ENCODE measurements around the gene SSPN. TPM values are rescaled to one million over a fixed set of nuclear protein-coding genes. Genes with fewer than 3 reads are reported as not detected.

The SSPN gene
- total and polyA plus RNA-seq, 9 of the 15 experiments (the other 6 are each of a cell fraction or from before 2014, with no cell fraction given): 0.40 TPM; not detected in 8

DNA sequence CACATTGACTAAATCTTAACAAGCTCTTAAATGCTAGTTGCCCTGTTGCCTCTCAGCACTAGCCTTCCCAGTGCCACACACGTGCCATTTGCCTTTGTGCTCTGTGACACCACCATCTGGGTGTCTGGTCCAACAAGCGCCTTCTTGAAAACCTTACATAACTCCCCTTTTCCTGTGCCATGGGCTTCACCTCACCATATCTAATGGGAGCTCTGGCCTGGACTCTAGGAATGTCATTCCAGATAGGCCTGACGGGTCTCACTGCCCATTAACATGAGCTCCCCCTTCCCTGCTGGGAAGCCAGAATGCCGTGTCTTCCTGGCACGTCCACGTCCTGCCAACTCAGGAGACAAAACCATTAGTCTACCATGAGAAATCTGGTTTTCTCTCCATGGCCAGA is 24.4 kb downstream of the SSPN start:
- ATAC-seq: no peak
- 1% methylated on average over 6 of the region's 6 CpGs for WGBS (ENCODE audit: insufficient coverage, low coverage, missing lambda C conversion rate)
- in situ Hi-C loops (cut with MboI): no loop called here
- Histone ChIP-seq H3K9me1 (ENCODE audit: control insufficient read depth, insufficient read depth, low read length) (no peaks in the 10 kb centered on the region), H3K27me3 (ENCODE audit: control insufficient read depth in 2 of 2, insufficient read depth in 2 of 2, low read length in 2 of 2) (peaks cover 8 to 9% of the 10 kb centered on the region in 2 experiments; a peak in 4 of 5 replicates), H4K20me1 (replicated peaks; ENCODE audit: control insufficient read depth, insufficient read depth, low read length) (no peaks in the 10 kb centered on the region), H3K4me1 (replicated peaks in 1 of 2; ENCODE audit: control insufficient read depth in 2 of 2, insufficient read depth in 2 of 2, low read length in 2 of 2) (no peaks in the 10 kb centered on the region), H3K4me2 (ENCODE audit: insufficient read depth, low read length) (no peak overlapping the region), H3K36me3 (ENCODE audit: control insufficient read depth, insufficient read depth, low read length) (no peaks in the 10 kb centered on the region), H2AFZ (ENCODE audit: low read depth, low read length) (no peak overlapping the region), H3K27ac (ENCODE audit: extremely low read depth, low read depth, low read length) (no peak overlapping the region), H3K4me3 (no peak overlapping the region), H3K9ac (ENCODE audit: insufficient read depth in 1 of 2, low read depth in 2 of 2, low read length in 2 of 2) (no peak overlapping the region), H3K79me2 (ENCODE audit: control insufficient read depth, insufficient read depth, low read length) (no peaks in the 10 kb centered on the region), H3K9me3 (replicated peaks; ENCODE audit: control insufficient read depth, insufficient read depth, low read depth, low read length) (no peaks in the 10 kb centered on the region)
- no TSS peak for BruUV-seq (replicated peaks)
- no peak for DNase-seq (ENCODE audit: extremely low read depth in 1 of 4, low spot score in 3 of 4)
- intact Hi-C loops (cut with micrococcal nuclease): no loop called here
- FAIRE-seq: no peak
- CTCF ChIA-PET (ENCODE audit: low intra/inter-chr PET ratio): no interaction called here
- POLR2A ChIA-PET: no interaction called here
- TF ChIP-seq, protein P1, sequence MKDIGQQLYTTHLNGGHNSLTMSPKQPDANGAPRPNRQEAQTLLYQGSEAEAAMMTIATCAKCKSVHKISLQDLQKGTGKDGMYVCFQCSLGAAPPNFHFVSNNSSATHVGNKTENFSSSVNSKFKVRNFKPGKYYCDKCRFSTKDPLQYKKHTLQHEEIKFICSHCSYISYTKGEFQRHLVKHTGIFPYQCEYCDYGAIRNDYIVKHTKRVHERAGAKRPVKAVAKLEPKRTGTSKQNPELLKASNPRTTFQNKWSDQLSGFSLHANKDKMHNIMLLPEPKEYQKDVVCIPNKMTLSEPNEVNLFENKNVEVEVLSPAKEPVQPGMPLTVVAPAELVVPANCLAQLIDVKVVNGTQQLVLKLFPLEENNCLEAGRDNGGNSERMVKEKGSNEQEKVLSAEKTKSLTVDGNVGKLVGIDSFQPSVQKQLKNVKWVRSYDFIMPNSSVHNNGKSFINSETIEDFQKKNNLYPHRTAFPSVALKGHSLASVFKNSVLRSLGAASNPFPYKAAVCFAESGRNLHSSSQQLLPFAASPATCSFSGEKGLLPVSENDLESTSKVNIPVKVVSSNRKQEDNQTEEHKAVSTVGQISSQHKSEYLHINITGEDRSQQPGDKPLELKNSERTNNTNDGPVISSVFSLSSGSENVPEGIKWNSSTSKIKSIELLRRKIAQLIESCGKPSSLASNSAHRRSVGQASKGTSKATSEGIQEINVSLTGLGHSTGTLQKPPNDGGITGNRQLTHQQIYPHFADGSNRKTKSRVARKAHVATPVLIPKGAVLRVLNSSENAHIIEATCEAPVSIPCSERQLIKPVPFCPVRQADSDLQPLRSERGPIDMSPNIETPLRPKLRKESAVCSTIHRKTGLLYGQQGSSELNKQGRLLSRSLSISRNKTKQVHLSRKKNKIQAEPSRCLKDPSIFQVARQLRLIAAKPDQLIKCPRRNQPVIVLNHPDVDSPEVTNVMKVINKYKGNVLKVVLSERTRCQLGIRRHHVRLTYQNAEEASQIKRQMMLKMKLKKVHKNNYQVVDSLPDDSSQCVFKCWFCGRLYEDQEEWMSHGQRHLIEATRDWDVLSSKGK (CRISPR knock-in tag; IDR thresholded peaks at IDR 0.05): no peak
- TF ChIP-seq MED1 (CRISPR knock-in tag; IDR thresholded peaks at IDR 0.05; ENCODE audit: borderline replicate concordance): no peak
- no peak for TF ChIP-seq ZKSCAN1 (IDR thresholded peaks at IDR 0.05; ENCODE audit: low read depth, low read length)
- no peak for TF ChIP-seq TOE1 (IDR thresholded peaks at IDR 0.05; ENCODE audit: borderline replicate concordance)
- no peak for TF ChIP-seq TOE1 (CRISPR knock-in tag; IDR thresholded peaks at IDR 0.05; ENCODE audit: borderline replicate concordance, low read depth)
- TF ChIP-seq PCBP2 (IDR thresholded peaks at IDR 0.05; ENCODE audit: low read depth, low read length, poor library complexity, severe bottlenecking): no peak
- TF ChIP-seq DIDO1 (tag; IDR thresholded peaks at IDR 0.05; ENCODE audit: low read depth): no peak
- no peak for TF ChIP-seq CREM (IDR thresholded peaks at IDR 0.05; ENCODE audit: low read depth)
- no peak for TF ChIP-seq TAF15 (IDR thresholded peaks at IDR 0.05; ENCODE audit: low read depth, low read length)
- no peak for TF ChIP-seq SREBF1 (IDR thresholded peaks at IDR 0.05; ENCODE audit: borderline replicate concordance, low read depth, low read length)
- no peak for TF ChIP-seq PML (IDR thresholded peaks at IDR 0.05; ENCODE audit: low read length)
- TF ChIP-seq, protein P2, sequence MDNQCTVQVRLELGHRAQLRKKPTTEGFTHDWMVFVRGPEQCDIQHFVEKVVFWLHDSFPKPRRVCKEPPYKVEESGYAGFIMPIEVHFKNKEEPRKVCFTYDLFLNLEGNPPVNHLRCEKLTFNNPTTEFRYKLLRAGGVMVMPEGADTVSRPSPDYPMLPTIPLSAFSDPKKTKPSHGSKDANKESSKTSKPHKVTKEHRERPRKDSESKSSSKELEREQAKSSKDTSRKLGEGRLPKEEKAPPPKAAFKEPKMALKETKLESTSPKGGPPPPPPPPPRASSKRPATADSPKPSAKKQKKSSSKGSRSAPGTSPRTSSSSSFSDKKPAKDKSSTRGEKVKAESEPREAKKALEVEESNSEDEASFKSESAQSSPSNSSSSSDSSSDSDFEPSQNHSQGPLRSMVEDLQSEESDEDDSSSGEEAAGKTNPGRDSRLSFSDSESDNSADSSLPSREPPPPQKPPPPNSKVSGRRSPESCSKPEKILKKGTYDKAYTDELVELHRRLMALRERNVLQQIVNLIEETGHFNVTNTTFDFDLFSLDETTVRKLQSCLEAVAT (IDR thresholded peaks at IDR 0.05): no peak
- TF ChIP-seq ZNF785 (CRISPR knock-in tag; IDR thresholded peaks at IDR 0.05): no peak
- TF ChIP-seq SETDB1 (IDR thresholded peaks at IDR 0.05; ENCODE audit: low read length): no peak
- TF ChIP-seq, protein P3, sequence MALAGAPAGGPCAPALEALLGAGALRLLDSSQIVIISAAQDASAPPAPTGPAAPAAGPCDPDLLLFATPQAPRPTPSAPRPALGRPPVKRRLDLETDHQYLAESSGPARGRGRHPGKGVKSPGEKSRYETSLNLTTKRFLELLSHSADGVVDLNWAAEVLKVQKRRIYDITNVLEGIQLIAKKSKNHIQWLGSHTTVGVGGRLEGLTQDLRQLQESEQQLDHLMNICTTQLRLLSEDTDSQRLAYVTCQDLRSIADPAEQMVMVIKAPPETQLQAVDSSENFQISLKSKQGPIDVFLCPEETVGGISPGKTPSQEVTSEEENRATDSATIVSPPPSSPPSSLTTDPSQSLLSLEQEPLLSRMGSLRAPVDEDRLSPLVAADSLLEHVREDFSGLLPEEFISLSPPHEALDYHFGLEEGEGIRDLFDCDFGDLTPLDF (CRISPR knock-in tag; IDR thresholded peaks at IDR 0.05): no peak
- TF ChIP-seq ZZZ3 (IDR thresholded peaks at IDR 0.05): no peak

Measured in K562 (cell line).